Right lobe of liver (tissue), 6 donors: ENCODE data around the gene FAM124B. TPM values are rescaled to one million over a fixed set of nuclear protein-coding genes. Genes with fewer than 3 reads are reported as not detected.

ENCODE experiments used
- ATAC-seq, 4 donors: fragments of 200-7000 bp; cut with Tn5 transposase; one replicate each; pipeline ENCODE4 v1.9.1; 2020; ENCODE audit warnings: mild to moderate bottlenecking in 4 of 4, moderate library complexity in 4 of 4
- DNase-seq, 3 donors: peaks; one replicate each; pipeline ENCODE4 v3.0.0-alpha.2; 2020
- H3K27ac ChIP-seq, 3 donors: fragments of 200-600 bp; one replicate each; pipeline ENCODE4 v1.8.0; 2022
- H3K27me3 ChIP-seq, 2 donors: fragments of 200-600 bp; one replicate each; pipeline ENCODE4 v1.8.0; 2022
- H3K36me3 ChIP-seq, 4 donors: fragments of 200-600 bp; sonication (generic) in 1 of 4; one replicate each; pipeline versions ENCODE4 v1.5.1 to v1.8.0; 2017 to 2022; ENCODE audit warnings: control low read depth in 1 of 4
- H3K4me1 ChIP-seq, 4 donors: fragments of 200-600 bp; sonication (generic) in 1 of 4; one replicate each; pipeline versions ENCODE4 v1.5.1 to v1.8.0; 2017 to 2022; ENCODE audit warnings: control low read depth in 1 of 4
- H3K4me3 ChIP-seq, 3 donors: fragments of 200-600 bp; one replicate each; pipeline ENCODE4 v1.8.0; 2022
- H3K9me3 ChIP-seq, 4 donors: fragments of 200-600 bp; sonication (generic) in 1 of 4; one replicate each; pipeline versions ENCODE4 v1.5.1 to v1.8.0; 2017 to 2022; ENCODE audit warnings: control low read depth in 1 of 4
- CTCF ChIP-seq, 4 donors: fragments of 200-600 bp in 3 of 4; fragments of 450-650 bp in 1 of 4; IDR thresholded peaks; one replicate each; pipeline versions ENCODE4 v1.5.1 to v1.8.0; 2016 to 2022; ENCODE audit warnings: antibody characterized with exemption in 4 of 4, mild to moderate bottlenecking in 2 of 4
- POLR2A ChIP-seq: fragments of 450-650 bp; IDR thresholded peaks from one replicate; pipeline ENCODE4 v1.6.1; 2017; ENCODE audit warnings: antibody characterized with exemption, mild to moderate bottlenecking
- WGBS: methylation state at CpG from one replicate; pipeline ENCODE4 v1.1.6; 2018; ENCODE audit warnings: low coverage, low lambda C conversion rate; ENCODE audit not compliant: insufficient coverage; ENCODE audit errors: missing lambda C conversion rate; 5-methylcytosine and 5-hydroxymethylcytosine counted together
- intact Hi-C, 2 donors: fragments of 100-400 bp; cut with DNase I; formaldehyde crosslinking; loops; one replicate each; pipeline versions ENCODE4 v1.11.2 to v1.14.1; 2022
- total RNA-seq, 6 experiments: library from RNA; depleted of rRNA in 2 of 6; stranded (reverse); fragments of >200 nt in 2 of 6; fragmentation: NEBNext Ultra II Directional in 3 of 6; extraction: Animal tissue kit (Norgen Biotek cat#: 25700) in 3 of 6; gene quantifications; one replicate each; pipeline versions ENCODE4 v1.1.0 to v1.2.4, GENCODE V29; 2016 to 2023
- donor health status: DM: no; HTN: yes; CAD: no.
- donor health status: DM: no; HTN: no; CAD: no.
- donor health status: DM: no; HTN: no; CAD: no.
- donor health status: DM: no; HTN: yes; CAD: no.
- donor health status: DM: no; HTN: yes; CAD: no.

FAM124B gene
- total RNA-seq, 6 experiments from 2014 or later = 0.14 to 2.4 (median 0.56) TPM

GRCh38 chr2:224412141-224413015 lies 10.5 kb upstream of the FAM124B start:
- DNase-seq = peak; percentile 58 to 75 (median 62)
- peak; percentile 79 to 98 (median 92) for ATAC-seq

DNA sequence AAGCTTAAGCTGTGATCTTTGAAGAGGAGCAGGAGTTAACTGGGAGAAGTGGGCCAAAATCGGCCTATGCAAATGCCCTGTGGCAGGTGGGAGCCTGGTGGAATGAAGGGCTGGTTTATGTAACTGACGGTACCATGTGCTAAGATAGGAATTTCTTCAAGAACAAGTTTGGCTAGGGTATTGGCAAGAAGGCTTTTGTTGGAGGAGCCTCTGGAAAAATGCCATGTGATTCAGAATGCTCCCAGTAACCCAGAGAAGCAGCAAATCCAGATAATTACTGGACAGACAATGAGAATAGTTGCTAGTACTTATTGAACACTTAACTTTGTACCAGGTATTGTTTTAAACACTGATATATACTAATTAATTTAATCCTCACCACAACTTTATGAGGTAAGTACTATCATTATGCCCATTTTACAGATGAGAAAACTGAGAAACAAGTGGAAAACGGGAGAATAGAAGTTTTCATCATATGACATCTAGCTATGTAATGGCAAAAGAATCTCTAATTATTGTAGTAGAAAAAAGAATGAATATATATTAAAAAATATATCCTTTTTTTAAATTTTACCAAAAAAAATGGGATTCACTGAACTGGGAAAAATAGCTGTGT lies 9.1 kb upstream of the FAM124B start:
- intact Hi-C loops = no loop called here
- H3K4me1 ChIP-seq = no peaks in the 10 kb centered on the region
- no peaks in the 10 kb centered on the region for H3K36me3 ChIP-seq
- no peak overlapping the region for H3K4me3 ChIP-seq
- DNase-seq = no peak
- no peak for ATAC-seq
- TF ChIP-seq POLR2A (no peak), CTCF (IDR thresholded peaks at IDR 0.05) (no peak)
- no peaks in the 10 kb centered on the region for H3K27me3 ChIP-seq
- H3K27ac ChIP-seq = no peak overlapping the region
- no peaks in the 10 kb centered on the region for H3K9me3 ChIP-seq
- 78% methylated on average over 3 of the region's 3 CpGs for WGBS

More at GRCh38 chr2:224412141-224413015, 10.5 kb upstream of the FAM124B start:
- WGBS = 53% methylated on average over 18 of the region's 18 CpGs
- peak overlapping the region in 2 of 3 donors; percentile 37 to 48 for H3K27ac ChIP-seq
- no peak for TF ChIP-seq CTCF (IDR thresholded peaks at IDR 0.05)
- TF ChIP-seq POLR2A = no peak
- no peaks in the 10 kb centered on the region for H3K36me3 ChIP-seq
- intact Hi-C loops = no loop called here
- no peaks in the 10 kb centered on the region for H3K27me3 ChIP-seq
- H3K4me1 ChIP-seq = no peaks in the 10 kb centered on the region
- H3K9me3 ChIP-seq = no peaks in the 10 kb centered on the region
- H3K4me3 ChIP-seq = no peak overlapping the region

DNA sequence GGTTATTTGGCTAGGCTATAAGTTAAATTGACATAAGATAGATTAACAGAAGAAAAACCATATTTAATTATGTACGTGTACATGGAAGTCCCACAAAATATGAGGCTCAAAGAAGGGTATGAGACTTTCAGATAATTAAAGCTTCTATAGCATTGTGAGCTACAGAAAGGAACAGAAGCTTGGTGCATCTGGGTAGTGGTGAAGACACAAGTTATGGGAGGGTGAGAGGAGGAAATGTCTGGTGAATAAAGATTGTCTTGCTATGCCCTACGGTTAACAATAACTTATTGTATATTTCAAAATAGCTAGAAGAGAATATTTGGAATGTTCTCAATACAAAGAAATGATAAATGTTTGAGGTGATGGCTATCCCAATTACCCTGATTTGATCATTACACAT lies 6.8 kb upstream of the FAM124B start:
- Histone ChIP-seq H3K27ac (no peak overlapping the region), H3K4me1 (no peaks in the 10 kb centered on the region), H3K4me3 (no peak overlapping the region), H3K27me3 (no peaks in the 10 kb centered on the region), H3K36me3 (no peaks in the 10 kb centered on the region), H3K9me3 (no peaks in the 10 kb centered on the region)
- ATAC-seq = no peak
- intact Hi-C loops = no loop called here
- 43% methylated on average over 2 of the region's 2 CpGs for WGBS
- no peak for DNase-seq
- TF ChIP-seq POLR2A (no peak), CTCF (IDR thresholded peaks at IDR 0.05) (no peak)

GRCh38 chr2:224407241-224407701 lies 5.4 kb upstream of the FAM124B start:
- Histone ChIP-seq H3K36me3 (no peaks in the 10 kb centered on the region), H3K4me3 (no peak overlapping the region), H3K9me3 (no peaks in the 10 kb centered on the region), H3K27ac (no peak overlapping the region), H3K27me3 (no peaks in the 10 kb centered on the region), H3K4me1 (no peaks in the 10 kb centered on the region)
- intact Hi-C loops = no loop called here
- ATAC-seq (peak in 1 of 4 donors; percentile 20), DNase-seq (no peak)
- TF ChIP-seq CTCF (IDR thresholded peaks at IDR 0.05) = no peak
- no peak for TF ChIP-seq POLR2A
- 72% methylated on average over 5 of the region's 5 CpGs for WGBS
